Activated CD8-positive, alpha-beta memory T cell treated with anti-CD3 and anti-CD28 coated beads, Interleukin-2, amount 10 ng/mL, durations not matched to agents 7 days and 5 days (primary cell): ENCODE results near the gene PPP1R16B. TPM values are rescaled to one million over a fixed set of nuclear protein-coding genes. Genes with fewer than 3 reads are reported as not detected.
A peak's percentile ranks its signal among the peaks of the same experiment; 100 is the strongest.

Experiments used
- ATAC-seq: fragments of 150-1000 bp; cut with Tn5 transposase; one replicate; pipeline ENCODE4 v1.10.0; 2021; ENCODE audit warnings: moderate library complexity
- CTCF ChIA-PET: fragments of 350-600 bp; sonication (Branson Sonifier 250); formaldehyde crosslinking; loops from one replicate; lab custom pipeline; 2021; ENCODE audit warnings: antibody characterized with exemption; lab: Charles Lee
- DNase-seq: peaks from one replicate; pipeline ENCODE4 v3.0.0-alpha.2; 2020
- H3K27ac Mint-ChIP-seq: one replicate; pipeline ENCODE4 v1.8.0; 2021; ENCODE audit warnings: mild to moderate bottlenecking, mixed read lengths
- H3K27me3 Mint-ChIP-seq: one replicate; pipeline ENCODE4 v1.8.0; 2021; ENCODE audit warnings: mixed read lengths
- H3K36me3 Mint-ChIP-seq: one replicate; pipeline ENCODE4 v1.8.0; 2021; ENCODE audit warnings: mild to moderate bottlenecking, mixed read lengths
- H3K4me1 Mint-ChIP-seq: one replicate; pipeline ENCODE4 v1.8.0; 2021; ENCODE audit warnings: mixed read lengths
- H3K4me3 Mint-ChIP-seq: one replicate; pipeline ENCODE4 v1.8.0; 2021; ENCODE audit warnings: mild to moderate bottlenecking, moderate library complexity, mixed read lengths
- H3K9me3 Mint-ChIP-seq: one replicate; pipeline ENCODE4 v1.8.0; 2022; ENCODE audit warnings: low read depth, mixed read lengths
- total RNA-seq, 2 experiments: library from RNA; stranded (reverse); gene quantifications; one replicate each; pipeline ENCODE4 v1.2.3, GENCODE V29; 2021

PPP1R16B gene
- total RNA-seq, 2 experiments from 2014 or later = 86.5 to 128 TPM

GRCh38 chr20:38815446-38815845 lies 9.9 kb downstream of the PPP1R16B start:
- H3K4me3 Mint-ChIP-seq = no peak overlapping the region
- CTCF ChIA-PET = interaction anchor here (1.2 kb wide), 1 partner anchor 78 kb away, joined by 4 read pairs; no protein-coding TSS in a partner anchor
- peaks cover 58% of the 10 kb centered on the region for H3K36me3 Mint-ChIP-seq
- ATAC-seq = no peak
- DNase-seq = no peak
- H3K4me1 Mint-ChIP-seq = peaks cover 72% of the 10 kb centered on the region
- H3K27me3 Mint-ChIP-seq = no peaks in the 10 kb centered on the region
- no peak overlapping the region for H3K27ac Mint-ChIP-seq
- H3K9me3 Mint-ChIP-seq = no peaks in the 10 kb centered on the region

GRCh38 chr20:38818113-38819065 lies 12.9 kb downstream of the PPP1R16B start:
- no peak for ATAC-seq
- Mint-ChIP-seq H3K27ac (peak overlapping the region; percentile 48), H3K4me1 (peaks cover 64% of the 10 kb centered on the region), H3K27me3 (no peaks in the 10 kb centered on the region), H3K4me3 (no peak overlapping the region), H3K9me3 (no peaks in the 10 kb centered on the region), H3K36me3 (peaks cover 64% of the 10 kb centered on the region)
- CTCF ChIA-PET = interaction anchor here (0.5 to 1.6 kb wide), 5 partner anchors 12 to 238 kb away, joined by 3 to 4 read pairs (median 3); no protein-coding TSS in a partner anchor
- DNase-seq = no peak

- Mint-ChIP-seq H3K27ac (no peak overlapping the region), H3K27me3 (no peaks in the 10 kb centered on the region), H3K4me1 (peaks cover 72% of the 10 kb centered on the region), H3K36me3 (peaks cover 75% of the 10 kb centered on the region), H3K9me3 (no peaks in the 10 kb centered on the region), H3K4me3 (no peak overlapping the region)
- CTCF ChIA-PET = interaction anchor here (1.2 kb wide), 1 partner anchor 19 kb away, joined by 3 read pairs; no protein-coding TSS in a partner anchor
- DNase-seq = no peak
- no peak for ATAC-seq
These were observed 20.0 kb downstream of the PPP1R16B start for GRCh38 chr20:38825571-38825900.

GRCh38 chr20:38825901-38826625 lies 20.6 kb downstream of the PPP1R16B start:
- DNase-seq (peak; percentile 34), ATAC-seq (no peak)
- Mint-ChIP-seq H3K4me1 (peaks cover 75% of the 10 kb centered on the region), H3K36me3 (peaks cover 78% of the 10 kb centered on the region), H3K27me3 (no peaks in the 10 kb centered on the region), H3K4me3 (no peak overlapping the region), H3K9me3 (no peaks in the 10 kb centered on the region), H3K27ac (no peak overlapping the region)
- CTCF ChIA-PET = interaction anchor here (1.1 to 1.2 kb wide), 2 partner anchors 10 to 20 kb away, joined by 3 read pairs; no protein-coding TSS in a partner anchor

GRCh38 chr20:38827770-38828281 lies 22.3 kb downstream of the PPP1R16B start:
- Mint-ChIP-seq H3K27ac (peak overlapping the region; percentile 55), H3K4me3 (no peak overlapping the region), H3K9me3 (no peaks in the 10 kb centered on the region), H3K4me1 (peaks cover 78% of the 10 kb centered on the region), H3K36me3 (peaks cover 77% of the 10 kb centered on the region), H3K27me3 (no peaks in the 10 kb centered on the region)
- ATAC-seq = no peak
- CTCF ChIA-PET = interaction anchor here (1.5 kb wide), 1 partner anchor 12 kb away, joined by 3 read pairs; no protein-coding TSS in a partner anchor
- peak; percentile 35 for DNase-seq

GRCh38 chr20:38828514-38829295 lies 23.2 kb downstream of the PPP1R16B start:
- H3K27me3 Mint-ChIP-seq = no peaks in the 10 kb centered on the region
- DNase-seq (peak; percentile 28), ATAC-seq (no peak)
- peak overlapping the region; percentile 33 for H3K27ac Mint-ChIP-seq
- H3K4me1 Mint-ChIP-seq = peaks cover 85% of the 10 kb centered on the region
- CTCF ChIA-PET = interaction anchor here (1.5 kb wide), 1 partner anchor 11 kb away, joined by 3 read pairs; no protein-coding TSS in a partner anchor
- no peaks in the 10 kb centered on the region for H3K9me3 Mint-ChIP-seq
- peaks cover 77% of the 10 kb centered on the region for H3K36me3 Mint-ChIP-seq
- H3K4me3 Mint-ChIP-seq = no peak overlapping the region

GRCh38 chr20:38829296-38829875 lies 23.9 kb downstream of the PPP1R16B start:
- peak; percentile 31 for DNase-seq
- CTCF ChIA-PET = no interaction called here
- Mint-ChIP-seq H3K9me3 (no peaks in the 10 kb centered on the region), H3K4me1 (peaks cover 88% of the 10 kb centered on the region), H3K4me3 (no peak overlapping the region), H3K27me3 (no peaks in the 10 kb centered on the region), H3K27ac (peak overlapping the region; percentile 29), H3K36me3 (peaks cover 73% of the 10 kb centered on the region)
- no peak for ATAC-seq

- H3K9me3 Mint-ChIP-seq = no peaks in the 10 kb centered on the region
- DNase-seq (no peak), ATAC-seq (no peak)
- peaks cover 84% of the 10 kb centered on the region for H3K4me1 Mint-ChIP-seq
- H3K27me3 Mint-ChIP-seq = no peaks in the 10 kb centered on the region
- CTCF ChIA-PET = no interaction called here
- peaks cover 66% of the 10 kb centered on the region for H3K36me3 Mint-ChIP-seq
- H3K4me3 Mint-ChIP-seq = no peak overlapping the region
- peak overlapping the region; percentile 67 for H3K27ac Mint-ChIP-seq
These were observed 24.9 kb downstream of the PPP1R16B start for GRCh38 chr20:38830356-38830755.

GRCh38 chr20:38831049-38831691 lies 25.7 kb downstream of the PPP1R16B start:
- ATAC-seq (no peak), DNase-seq (peak; percentile 39)
- peak overlapping the region; percentile 67 for H3K27ac Mint-ChIP-seq
- no peaks in the 10 kb centered on the region for H3K27me3 Mint-ChIP-seq
- CTCF ChIA-PET = no interaction called here
- no peak overlapping the region for H3K4me3 Mint-ChIP-seq
- H3K36me3 Mint-ChIP-seq = peaks cover 61% of the 10 kb centered on the region
- no peaks in the 10 kb centered on the region for H3K9me3 Mint-ChIP-seq
- H3K4me1 Mint-ChIP-seq = peaks cover 76% of the 10 kb centered on the region

- H3K27me3 Mint-ChIP-seq = no peaks in the 10 kb centered on the region
These were observed 26.6 kb downstream of the PPP1R16B start for GRCh38 chr20:38831995-38832620.

GRCh38 chr20:38833154-38833856 lies 27.8 kb downstream of the PPP1R16B start:
- Mint-ChIP-seq H3K36me3 (peaks cover 52% of the 10 kb centered on the region), H3K27me3 (no peaks in the 10 kb centered on the region), H3K9me3 (no peaks in the 10 kb centered on the region), H3K4me1 (peaks cover 61% of the 10 kb centered on the region), H3K27ac (peak overlapping the region; percentile 72), H3K4me3 (peak overlapping the region; percentile 9)
- DNase-seq (no peak), ATAC-seq (peak; percentile 65)
- CTCF ChIA-PET = interaction anchor here (0.9 to 2.5 kb wide), 6 partner anchors 14 to 62 kb away, joined by 3 to 10 read pairs (median 3); partner anchors contain the start of gene PPP1R16B

More at GRCh38 chr20:38831995-38832620, 26.6 kb downstream of the PPP1R16B start:
- Mint-ChIP-seq H3K36me3 (peaks cover 61% of the 10 kb centered on the region), H3K27ac (peak overlapping the region; percentile 67), H3K9me3 (no peaks in the 10 kb centered on the region), H3K4me1 (peaks cover 70% of the 10 kb centered on the region), H3K4me3 (no peak overlapping the region)
- ATAC-seq (no peak), DNase-seq (peak; percentile 12)
- CTCF ChIA-PET = interaction anchor here (1.0 to 1.1 kb wide), 2 partner anchors 10 to 80 kb away, joined by 3 read pairs; no protein-coding TSS in a partner anchor
